GM23248 (cell line): ENCODE data around the gene CACNA1C.

Experiments
- EZH2 ChIP-seq: fragments of 200-600 bp; sonication (generic); IDR thresholded peaks from 2 replicates; pipeline ENCODE4 v1.6.1; 2018; ENCODE audit warnings: antibody characterized with exemption, mild to moderate bottlenecking; ENCODE audit not compliant: insufficient read depth, poor library complexity, severe bottlenecking
- EZH2phosphoT487 ChIP-seq: fragments of 200-600 bp; sonication (generic); IDR thresholded peaks from 2 replicates; pipeline ENCODE4 v1.6.1; 2018; ENCODE audit warnings: antibody characterized with exemption, moderate library complexity, mild to moderate bottlenecking, low read depth; ENCODE audit not compliant: insufficient read depth

DNA sequence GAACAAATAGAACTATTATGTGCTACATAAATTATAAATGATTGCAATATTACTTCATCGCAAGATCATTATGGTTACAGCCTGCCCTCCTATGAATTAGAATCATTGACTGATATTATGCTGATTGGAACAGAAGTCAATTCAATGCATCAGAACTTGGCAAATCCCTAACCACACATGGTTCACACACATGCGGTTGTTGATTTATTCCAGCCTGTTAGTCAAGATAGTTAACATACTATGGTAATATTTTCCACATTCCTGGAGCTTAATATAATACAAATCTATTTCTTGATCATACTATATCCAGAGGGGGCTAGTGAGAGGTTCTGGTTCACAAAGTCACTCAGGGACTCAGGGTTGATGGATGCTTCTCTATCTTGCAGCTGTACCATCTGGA lies 9.7 kb upstream of the CACNA1C start:
- no peak for TF ChIP-seq EZH2
- TF ChIP-seq EZH2phosphoT487: no peak
